GM18858 (cell line): ENCODE data around the gene RHBDD1.

Source experiments
- ATAC-seq: cut with Tn5 transposase; IDR thresholded peaks from one replicate; pipeline ENCODE4 v1.9.1; 2021; ENCODE audit not compliant: unreplicated experiment

The RHBDD1 gene

DNA sequence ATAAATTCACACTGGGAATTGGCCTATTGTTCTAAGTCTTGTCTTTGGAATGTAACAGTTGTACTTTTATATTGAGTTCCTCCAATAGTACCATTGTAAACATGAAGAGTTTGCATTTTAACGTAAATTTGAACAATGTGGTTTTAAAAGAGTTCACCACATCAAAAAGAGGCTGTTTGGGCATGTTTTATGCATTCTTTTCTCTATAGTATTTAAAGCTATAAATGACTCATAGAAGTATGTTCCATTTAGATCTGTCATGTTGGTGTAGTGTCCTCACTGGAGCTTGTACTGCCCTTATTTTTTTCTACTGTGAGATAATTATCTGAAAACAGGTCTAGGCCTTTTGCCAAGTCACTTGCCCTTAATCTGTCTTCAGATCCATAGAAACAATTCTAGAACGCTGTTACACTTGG lies 141.9 kb downstream of the RHBDD1 start:
- ATAC-seq: no peak

DNA sequence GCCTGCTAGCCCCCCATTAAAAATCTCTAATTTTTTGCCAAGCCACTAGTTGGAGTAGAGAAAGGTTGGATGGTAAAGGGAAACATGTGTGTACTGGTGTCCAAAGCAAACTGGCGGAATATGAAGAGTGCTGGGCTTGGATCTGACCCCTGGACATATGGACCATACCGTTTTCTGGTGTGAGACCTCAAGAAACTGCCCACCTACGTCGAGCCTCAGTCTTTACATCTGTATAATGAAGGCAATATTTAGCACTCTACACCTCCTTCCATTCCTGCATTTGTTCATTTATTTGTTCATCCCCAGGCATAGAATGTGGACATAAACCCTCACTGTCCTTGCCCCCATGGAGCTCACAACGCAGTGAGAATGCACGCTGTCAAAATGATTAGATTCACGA lies 142.4 kb downstream of the RHBDD1 start:
- no peak for ATAC-seq

GRCh38 chr2:226979004-226979403 lies 143.2 kb downstream of the RHBDD1 start:
- no peak for ATAC-seq

DNA sequence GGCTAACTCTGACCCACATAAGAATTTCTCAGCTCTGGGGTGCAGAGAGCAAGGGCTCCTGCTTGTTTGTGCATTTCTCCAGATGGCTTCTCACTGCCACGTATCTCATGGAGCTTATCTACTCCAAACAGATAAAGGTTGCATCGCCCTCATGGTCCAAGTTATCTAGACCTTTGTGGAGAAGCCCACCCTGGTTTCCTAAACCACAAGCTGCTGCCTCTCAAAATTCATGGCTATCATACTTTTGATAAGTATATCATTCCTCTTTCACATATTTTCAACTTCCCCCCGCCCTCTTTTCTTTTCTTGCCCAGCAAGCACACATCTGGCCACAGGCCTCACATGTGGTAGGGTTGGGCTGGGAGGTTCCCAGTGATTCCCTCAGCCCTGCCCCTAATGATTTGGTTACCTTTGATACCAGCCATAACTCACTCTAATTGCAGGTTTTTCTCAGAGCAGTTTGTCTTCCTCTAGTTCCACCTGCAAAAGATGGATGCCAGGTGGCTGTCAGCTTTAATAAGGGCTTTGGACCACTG lies 146.0 kb downstream of the RHBDD1 start:
- ATAC-seq: no peak

DNA sequence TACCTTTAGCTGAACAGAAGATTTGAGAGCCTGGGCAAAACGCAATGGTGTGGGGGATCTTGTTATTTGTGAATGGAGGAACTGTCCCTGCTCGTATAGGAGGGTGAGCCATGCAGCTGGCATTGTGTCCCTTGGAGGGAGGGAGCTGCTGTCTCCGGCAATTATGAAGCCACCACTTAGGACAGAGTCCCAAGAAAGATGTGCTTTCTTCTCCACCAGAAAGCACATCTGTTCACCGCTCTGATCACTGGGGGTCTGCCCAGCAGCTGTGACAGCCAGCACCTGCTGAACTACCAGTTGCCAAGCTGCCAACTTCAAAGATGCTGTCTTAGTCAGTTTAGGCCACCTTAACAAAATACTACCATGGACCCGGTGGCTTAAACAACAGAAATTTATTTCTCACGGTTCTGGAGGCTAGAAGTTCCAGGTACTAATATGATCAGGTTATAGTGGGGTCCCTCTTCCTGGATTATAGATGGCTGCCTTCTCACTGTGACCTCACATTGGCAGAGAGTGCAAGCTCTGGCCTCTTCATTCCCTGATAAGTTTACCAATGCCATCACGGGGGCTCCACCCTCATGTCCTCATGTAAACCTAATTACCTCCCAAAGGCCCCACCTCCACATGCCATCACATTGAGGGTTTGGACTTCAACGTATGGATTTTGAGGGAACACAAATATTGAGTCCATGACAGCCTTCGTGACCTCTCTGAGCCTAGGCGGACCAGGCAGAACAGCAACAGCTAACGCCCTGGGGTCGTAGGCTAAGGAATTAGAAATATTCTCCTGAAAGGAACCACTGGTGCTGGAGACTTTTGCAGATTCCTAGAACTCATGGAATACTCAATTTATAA lies 148.3 kb downstream of the RHBDD1 start:
- ATAC-seq: no peak

DNA sequence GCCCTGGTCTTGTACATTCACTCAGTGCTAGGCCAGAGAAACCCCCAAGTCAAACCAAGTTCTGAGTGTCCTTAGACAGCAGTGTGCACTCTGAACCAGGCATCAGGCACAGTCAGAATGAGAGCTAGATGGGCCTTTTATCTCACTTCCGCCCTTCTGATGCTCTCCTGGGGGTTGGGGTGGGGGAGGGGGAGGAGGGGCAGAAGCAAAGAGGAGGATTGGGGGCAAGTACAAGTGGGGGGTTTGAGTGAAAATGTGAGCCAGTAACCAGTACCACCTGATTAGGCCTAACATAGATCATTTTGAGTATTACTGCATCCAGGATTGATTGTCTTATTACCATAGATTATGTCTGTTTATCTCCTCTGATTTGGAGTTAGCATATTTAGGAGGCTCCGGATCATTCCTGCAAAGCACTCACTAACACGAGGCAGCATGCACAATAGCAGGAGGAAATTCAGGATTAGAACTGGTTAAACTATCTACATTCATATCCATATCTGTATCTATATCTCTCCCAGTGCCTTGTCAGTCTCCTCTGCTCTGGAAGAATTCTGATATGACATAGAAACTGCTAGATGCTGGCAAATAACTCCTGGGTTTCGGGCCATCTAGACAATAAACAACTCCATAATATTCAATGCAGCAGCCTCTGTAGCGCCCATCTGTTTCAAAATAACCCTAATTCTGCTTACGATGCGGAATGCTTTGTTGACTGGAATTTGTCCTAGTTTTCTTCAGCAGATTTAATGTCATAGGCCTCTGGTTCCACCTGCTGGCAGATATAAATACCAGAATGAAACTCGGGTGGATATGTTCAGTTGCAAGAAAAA lies 149.1 kb downstream of the RHBDD1 start:
- ATAC-seq: peak; percentile 96

DNA sequence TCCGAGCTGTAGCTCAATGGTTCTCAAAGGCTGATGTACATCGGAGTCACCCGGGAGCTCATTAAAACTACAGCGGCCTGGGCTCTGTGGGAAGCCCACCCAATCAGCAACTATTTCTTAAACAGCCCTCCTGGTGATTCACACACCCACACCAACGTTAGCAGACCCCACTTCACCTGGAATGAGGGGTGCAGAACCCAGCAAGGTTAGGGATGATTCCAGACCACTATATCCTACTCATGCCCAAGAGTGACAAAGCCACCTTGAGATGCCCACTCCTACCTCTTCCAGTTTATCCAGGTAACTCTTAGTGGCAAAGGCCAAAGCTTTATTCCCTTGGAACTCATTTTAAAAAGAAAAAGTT lies 149.7 kb downstream of the RHBDD1 start:
- no peak for ATAC-seq

DNA sequence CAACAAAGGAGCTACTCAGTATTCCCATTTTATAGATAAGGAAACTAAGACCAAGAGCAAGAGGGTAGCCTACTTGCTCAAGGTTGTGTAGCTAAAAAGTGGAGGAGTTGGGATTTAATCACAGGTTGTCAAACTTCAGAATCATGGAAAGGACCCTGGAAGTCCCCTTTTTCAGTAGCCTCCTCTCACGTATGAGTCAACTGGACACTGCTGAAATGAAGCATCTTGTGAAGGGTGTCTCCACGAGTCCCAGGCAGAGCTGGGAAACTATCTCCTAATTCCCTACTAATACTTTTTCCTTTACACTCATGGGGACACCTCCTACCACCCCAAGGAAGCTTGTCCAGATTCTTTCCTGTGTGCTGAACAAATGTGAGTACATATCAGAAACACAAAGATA lies 155.8 kb downstream of the RHBDD1 start:
- ATAC-seq: no peak

- no peak for ATAC-seq
Measured at GRCh38 chr2:226993171-226993570, 157.3 kb downstream of the RHBDD1 start.

GRCh38 chr2:226994775-226995174 lies 158.9 kb downstream of the RHBDD1 start:
- no peak for ATAC-seq

DNA sequence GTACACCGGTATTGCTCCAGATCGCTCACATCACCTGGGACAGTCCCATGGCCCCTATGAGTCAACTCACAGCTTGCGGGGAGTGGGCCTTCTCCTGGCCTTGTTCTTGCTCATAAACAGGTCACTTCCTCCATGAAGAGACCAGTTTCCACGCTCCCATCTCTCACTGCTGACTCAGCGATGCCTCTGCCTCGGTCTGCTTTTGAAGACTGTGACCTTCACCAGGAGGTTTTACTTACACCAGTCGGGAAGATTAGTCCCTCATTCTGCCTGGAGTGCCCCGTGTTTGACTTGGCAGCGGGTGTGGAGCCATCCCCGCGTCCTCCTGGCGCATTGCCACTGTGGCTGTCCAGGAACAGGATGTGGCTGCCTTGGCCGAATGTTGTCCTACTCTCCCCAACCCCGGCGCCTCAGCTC lies 159.8 kb downstream of the RHBDD1 start:
- ATAC-seq: no peak

DNA sequence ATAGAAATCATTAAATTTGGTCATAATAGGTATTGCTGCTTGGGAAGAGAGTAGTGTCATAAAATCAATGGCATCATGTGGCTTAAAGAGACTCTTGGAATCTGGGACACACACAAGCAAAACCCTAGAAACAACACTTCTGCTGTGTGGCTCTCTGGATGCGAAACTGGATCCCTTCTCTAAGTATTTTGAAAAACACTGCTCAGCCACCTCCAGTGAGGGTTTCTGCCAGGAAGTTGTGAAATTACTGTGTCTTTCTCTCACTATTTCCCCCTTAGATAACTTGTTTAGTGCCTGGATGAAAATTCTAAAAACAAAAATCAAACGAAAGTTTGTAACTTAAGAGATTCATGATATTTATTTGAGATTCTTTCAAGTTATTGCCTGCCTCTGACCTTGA lies 163.8 kb downstream of the RHBDD1 start:
- ATAC-seq: no peak

- no peak for ATAC-seq
Measured at GRCh38 chr2:227000123-227000522, 164.3 kb downstream of the RHBDD1 start.

DNA sequence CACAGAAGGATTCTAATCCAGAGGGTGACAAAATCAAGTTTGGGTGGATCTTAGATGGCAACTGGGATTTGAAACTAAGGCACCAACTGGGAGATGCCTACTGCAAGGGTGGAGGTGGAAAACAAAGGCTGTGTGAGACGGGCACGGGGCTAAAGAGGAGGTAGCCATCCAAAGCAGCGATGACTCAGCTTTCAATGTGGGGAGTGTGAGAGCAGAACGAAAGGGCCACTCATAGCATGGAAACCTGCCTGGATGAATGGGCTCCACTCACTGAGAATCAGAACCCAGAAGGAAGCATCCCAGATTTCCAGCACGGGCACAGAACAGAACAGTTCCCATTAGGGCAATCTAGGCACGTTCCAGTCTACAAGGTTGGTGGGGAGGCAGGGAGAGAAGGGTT lies 168.6 kb downstream of the RHBDD1 start:
- no peak for ATAC-seq

DNA sequence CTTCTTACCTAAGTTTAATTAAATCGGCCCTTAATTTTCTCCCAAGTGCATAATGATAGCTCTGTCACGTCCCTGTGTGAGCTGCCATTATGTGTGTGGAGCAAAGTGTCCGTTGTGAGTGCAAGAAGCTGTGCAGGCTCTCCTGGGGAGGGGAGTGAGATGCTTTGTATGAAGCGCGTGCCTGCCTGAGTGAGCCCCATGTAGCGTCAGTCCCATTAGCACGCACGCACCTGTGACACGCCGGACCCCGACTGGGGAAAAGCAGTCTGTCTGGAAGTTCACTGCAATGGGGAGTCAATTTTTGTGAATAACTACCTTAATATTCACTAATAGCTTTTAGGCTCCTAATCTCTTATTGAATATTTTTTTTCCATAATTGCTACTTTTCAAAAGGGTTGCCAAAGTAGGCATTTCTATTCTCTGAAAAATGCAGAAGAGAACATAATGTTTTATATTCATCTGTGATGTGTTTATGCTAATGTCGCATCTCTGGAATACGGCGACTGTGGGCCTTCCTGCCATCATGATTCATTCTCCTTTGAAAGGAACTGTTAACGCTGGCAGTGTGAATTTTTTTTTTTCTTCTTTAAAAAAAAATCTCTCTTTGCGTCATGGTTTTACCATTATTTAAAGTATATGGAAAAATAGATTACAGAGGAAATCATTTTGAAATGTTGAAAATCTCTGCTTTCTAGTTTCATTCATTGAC lies 170.5 kb downstream of the RHBDD1 start:
- no peak for ATAC-seq

DNA sequence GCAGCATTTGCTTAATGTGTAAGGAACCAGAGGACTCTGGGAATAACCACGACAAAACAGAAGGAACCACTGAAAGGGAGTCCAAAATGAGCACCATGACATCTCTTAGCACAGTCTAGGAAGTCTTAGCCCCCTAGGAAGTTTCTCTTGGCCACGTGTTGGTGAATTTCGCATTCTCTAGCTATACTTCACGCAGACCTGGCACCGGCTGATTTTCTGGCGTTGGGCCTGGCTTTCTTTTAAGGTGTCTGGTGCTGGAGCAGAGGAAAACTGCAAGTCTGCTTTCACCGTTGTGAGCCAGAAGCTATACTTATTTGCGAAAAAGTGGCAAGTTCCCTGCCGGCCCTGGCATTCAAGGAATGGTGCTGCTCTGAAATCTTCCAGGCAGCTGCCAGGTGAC lies 171.3 kb downstream of the RHBDD1 start:
- ATAC-seq: no peak

DNA sequence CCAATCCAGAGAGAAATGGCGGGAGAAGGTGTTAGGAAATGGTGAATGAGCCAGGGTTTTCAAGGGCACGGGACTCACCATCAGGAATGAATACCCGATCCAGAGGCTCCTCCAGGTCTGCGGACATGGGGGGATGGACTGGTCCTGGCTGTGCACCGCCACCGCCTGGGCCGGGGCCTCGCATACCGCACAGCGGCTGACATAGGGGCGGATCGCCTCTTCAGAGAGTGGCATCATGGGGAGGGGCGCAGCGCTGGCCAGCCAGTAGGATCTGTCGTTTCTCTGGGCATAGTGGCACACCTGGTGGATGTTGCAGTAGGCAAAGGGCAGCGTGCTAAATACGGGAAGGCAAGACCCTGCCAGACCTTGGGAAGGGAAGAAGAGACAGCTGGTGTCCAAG lies 172.1 kb downstream of the RHBDD1 start:
- ATAC-seq: no peak

DNA sequence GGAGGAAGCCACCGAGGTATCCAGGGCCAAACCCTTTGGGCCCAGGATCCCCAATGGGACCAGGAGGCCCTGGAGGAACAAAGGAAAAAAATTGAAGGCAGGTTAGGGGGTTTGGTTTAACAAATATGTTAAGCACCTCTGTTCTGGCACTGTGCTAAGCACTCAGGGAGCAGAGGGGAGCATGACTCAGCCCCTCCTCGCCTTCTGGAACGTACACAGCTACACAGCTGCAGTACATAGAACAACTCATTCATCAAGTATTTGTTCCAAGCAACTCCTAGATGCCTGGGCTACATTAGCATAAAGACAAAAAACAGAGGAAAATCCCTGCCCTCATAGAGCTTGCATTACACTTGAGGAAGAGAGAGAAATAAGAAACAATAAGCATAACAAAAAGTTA lies 174.6 kb downstream of the RHBDD1 start:
- ATAC-seq: no peak

DNA sequence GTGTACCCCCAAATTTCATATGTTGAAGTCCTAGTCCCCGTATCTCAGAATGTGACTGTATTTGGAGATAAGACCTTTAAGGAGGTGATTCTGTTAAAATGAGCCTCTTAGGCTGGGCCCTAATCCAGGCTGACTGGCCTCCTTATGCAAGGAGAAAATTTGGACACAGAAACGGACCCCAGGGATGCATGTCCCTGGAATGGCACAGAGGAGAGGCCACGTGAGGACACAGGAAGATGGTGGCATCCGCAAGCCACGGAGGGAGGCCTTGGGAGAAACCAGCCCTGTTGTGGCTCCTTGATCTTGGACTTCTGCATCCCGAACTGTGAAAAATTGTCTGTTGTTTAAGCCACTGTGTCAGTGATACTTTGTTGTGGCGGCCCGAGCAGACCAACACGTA lies 177.5 kb downstream of the RHBDD1 start:
- ATAC-seq: no peak

- no peak for ATAC-seq
Measured at GRCh38 chr2:227013881-227014280, 178.0 kb downstream of the RHBDD1 start.

- ATAC-seq: no peak
Measured at GRCh38 chr2:227016894-227017293, 181.0 kb downstream of the RHBDD1 start.
